ENCODE measurements around the gene PTPRD. TPM values are rescaled to one million over a fixed set of nuclear protein-coding genes. Genes with fewer than 3 reads are reported as not detected.

The PTPRD gene
- total RNA-seq, 2 donors from 2014 or later, result 60.1 to 75.7 TPM

DNA sequence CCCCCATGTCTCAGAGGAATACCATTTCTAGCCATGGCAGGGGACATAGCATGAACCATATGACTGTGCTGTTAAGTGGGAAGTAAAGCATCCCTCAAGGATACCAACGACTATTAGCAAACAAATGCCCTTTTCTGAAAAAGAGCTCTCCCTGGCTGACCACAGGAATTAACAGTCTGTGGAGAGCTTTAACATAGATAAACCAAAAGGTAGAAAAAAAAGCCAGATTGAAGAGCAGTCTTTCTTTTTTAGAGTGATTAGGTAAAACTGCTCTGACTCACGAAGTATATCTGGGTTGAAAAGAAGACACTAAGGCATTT is 2280.5 kb downstream of the PTPRD start:
- H3K27ac ChIP-seq, result no peak overlapping the region
- no peaks in the 10 kb centered on the region for H3K27me3 ChIP-seq
- no peak overlapping the region for H3K9ac ChIP-seq (ENCODE audit: low read depth in 2 of 2, low read length in 2 of 2)
- no peaks in the 10 kb centered on the region for H3K9me3 ChIP-seq
- H3K4me1 ChIP-seq, result no peaks in the 10 kb centered on the region
- TF ChIP-seq, protein P1, sequence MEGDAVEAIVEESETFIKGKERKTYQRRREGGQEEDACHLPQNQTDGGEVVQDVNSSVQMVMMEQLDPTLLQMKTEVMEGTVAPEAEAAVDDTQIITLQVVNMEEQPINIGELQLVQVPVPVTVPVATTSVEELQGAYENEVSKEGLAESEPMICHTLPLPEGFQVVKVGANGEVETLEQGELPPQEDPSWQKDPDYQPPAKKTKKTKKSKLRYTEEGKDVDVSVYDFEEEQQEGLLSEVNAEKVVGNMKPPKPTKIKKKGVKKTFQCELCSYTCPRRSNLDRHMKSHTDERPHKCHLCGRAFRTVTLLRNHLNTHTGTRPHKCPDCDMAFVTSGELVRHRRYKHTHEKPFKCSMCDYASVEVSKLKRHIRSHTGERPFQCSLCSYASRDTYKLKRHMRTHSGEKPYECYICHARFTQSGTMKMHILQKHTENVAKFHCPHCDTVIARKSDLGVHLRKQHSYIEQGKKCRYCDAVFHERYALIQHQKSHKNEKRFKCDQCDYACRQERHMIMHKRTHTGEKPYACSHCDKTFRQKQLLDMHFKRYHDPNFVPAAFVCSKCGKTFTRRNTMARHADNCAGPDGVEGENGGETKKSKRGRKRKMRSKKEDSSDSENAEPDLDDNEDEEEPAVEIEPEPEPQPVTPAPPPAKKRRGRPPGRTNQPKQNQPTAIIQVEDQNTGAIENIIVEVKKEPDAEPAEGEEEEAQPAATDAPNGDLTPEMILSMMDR (IDR thresholded peaks at IDR 0.05), result no peak
- H3K4me3 ChIP-seq, result no peak overlapping the region
- H3K36me3 ChIP-seq, result no peaks in the 10 kb centered on the region
- no peak for DNase-seq
- intact Hi-C loops (cut with DNase I), result no loop called here

DNA sequence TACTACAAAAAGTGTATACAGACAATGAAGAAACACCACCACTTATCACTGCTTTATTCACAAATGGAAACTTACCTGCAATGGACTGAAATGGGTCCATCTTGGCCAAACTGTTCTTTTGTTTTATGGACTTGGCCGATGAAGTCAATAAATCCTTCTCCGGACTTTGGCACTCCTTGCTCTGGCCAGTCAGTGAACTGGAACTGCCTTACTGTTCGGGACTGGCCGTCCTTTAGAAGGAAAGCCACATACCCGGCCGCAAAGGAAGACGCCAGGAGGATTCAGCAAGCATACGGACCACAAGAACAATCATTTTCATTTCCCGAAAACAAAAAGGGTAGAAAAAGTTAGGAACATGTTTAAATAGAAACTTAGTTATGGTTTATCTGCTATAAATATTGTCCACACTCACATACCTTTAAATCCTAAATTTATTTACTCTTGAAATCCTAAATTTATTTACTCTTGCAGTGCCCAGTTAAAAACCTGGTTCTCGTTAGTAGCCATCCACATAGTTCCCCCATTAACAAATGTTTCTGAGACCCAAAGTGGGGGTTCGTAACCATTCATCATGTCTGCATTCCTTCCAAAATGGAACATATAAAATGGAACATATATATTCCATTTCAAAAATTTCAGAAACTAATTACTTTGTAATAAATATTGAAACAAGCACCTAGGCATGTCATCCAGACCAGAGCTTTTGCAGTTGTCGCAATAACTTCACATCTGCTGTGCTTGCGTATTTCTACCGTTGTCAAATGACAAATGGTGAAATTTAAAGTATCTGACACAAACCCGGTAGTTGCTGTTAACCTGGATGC is 2281.1 kb downstream of the PTPRD start:
- TF ChIP-seq, protein P1 (IDR thresholded peaks at IDR 0.05), result no peak

GRCh38 chr9:8329561-8330283 is 2283.1 kb downstream of the PTPRD start:
- TF ChIP-seq, protein P1 (IDR thresholded peaks at IDR 0.05), result no peak
- Histone ChIP-seq H3K27me3 (no peaks in the 10 kb centered on the region), H3K9ac (ENCODE audit: low read depth in 2 of 2, low read length in 2 of 2) (no peak overlapping the region), H3K4me1 (no peaks in the 10 kb centered on the region), H3K9me3 (no peaks in the 10 kb centered on the region), H3K36me3 (no peaks in the 10 kb centered on the region), H3K4me3 (no peak overlapping the region), H3K27ac (peak overlapping the region; percentile 32)
- intact Hi-C loops (cut with DNase I), result no loop called here
- peak; percentile 25 for DNase-seq

More for the DNA sequence above, 2281.1 kb downstream of the PTPRD start:
- Histone ChIP-seq H3K4me1 (no peaks in the 10 kb centered on the region), H3K9ac (ENCODE audit: low read depth in 2 of 2, low read length in 2 of 2) (no peak overlapping the region), H3K4me3 (no peak overlapping the region), H3K27me3 (no peaks in the 10 kb centered on the region), H3K36me3 (no peaks in the 10 kb centered on the region), H3K27ac (no peak overlapping the region), H3K9me3 (no peaks in the 10 kb centered on the region)
- intact Hi-C loops (cut with DNase I), result no loop called here
- no peak for DNase-seq

GRCh38 chr9:8315211-8315610 is 2297.6 kb downstream of the PTPRD start:
- no peak for DNase-seq
- Histone ChIP-seq H3K4me3 (no peak overlapping the region), H3K36me3 (no peaks in the 10 kb centered on the region), H3K27me3 (no peaks in the 10 kb centered on the region), H3K4me1 (no peaks in the 10 kb centered on the region), H3K27ac (no peak overlapping the region), H3K9ac (ENCODE audit: low read depth in 2 of 2, low read length in 2 of 2) (no peak overlapping the region), H3K9me3 (no peaks in the 10 kb centered on the region)
- intact Hi-C loops (cut with DNase I), result no loop called here
- TF ChIP-seq, protein P1 (IDR thresholded peaks at IDR 0.05), result no peak

DNA sequence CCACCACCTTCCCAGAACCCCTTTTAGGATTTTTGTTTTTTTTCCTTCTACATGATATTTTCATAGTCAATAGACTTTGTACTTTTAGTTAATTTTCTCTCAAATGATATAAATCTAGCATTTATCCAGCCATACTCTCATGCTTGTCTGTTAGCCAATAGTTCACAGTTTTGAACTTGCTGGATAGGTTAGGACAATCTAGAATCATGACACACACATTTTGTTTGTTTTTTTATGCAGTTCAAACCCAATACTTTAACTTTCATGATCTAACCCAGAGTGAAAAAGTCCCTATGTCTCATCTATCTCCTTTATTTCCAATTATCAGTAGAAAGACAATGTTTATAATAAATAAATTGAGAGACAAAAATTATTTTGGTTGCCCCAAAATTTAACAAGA is 2303.5 kb downstream of the PTPRD start:
- H3K9me3 ChIP-seq, result no peaks in the 10 kb centered on the region
- DNase-seq, result no peak
- TF ChIP-seq, protein P1 (IDR thresholded peaks at IDR 0.05), result no peak
- H3K27ac ChIP-seq, result no peak overlapping the region
- H3K9ac ChIP-seq (ENCODE audit: low read depth in 2 of 2, low read length in 2 of 2), result no peak overlapping the region
- H3K36me3 ChIP-seq, result no peaks in the 10 kb centered on the region
- intact Hi-C loops (cut with DNase I), result no loop called here
- no peaks in the 10 kb centered on the region for H3K4me1 ChIP-seq
- H3K27me3 ChIP-seq, result no peaks in the 10 kb centered on the region
- no peak overlapping the region for H3K4me3 ChIP-seq
